GM23248 (cell line): Measurements from ENCODE around the gene PIK3C2B. TPM values are rescaled to one million over a fixed set of nuclear protein-coding genes. Genes with fewer than 3 reads are reported as not detected.

Source experiments
- DNase-seq: peaks from one replicate; pipeline ENCODE4 v3.0.0-alpha.2; 2015
- H2AFZ ChIP-seq: fragments of 200-600 bp; sonication (generic); 2 replicates; pipeline ENCODE4 v1.6.1; 2016; ENCODE audit warnings: antibody characterized with exemption
- H3F3A ChIP-seq: fragments of 200-600 bp; sonication (generic); 2 replicates; pipeline ENCODE4 v1.6.1; 2016; ENCODE audit warnings: mild to moderate bottlenecking, antibody characterized with exemption, mixed run types; ENCODE audit not compliant: insufficient read depth
- H3K27ac ChIP-seq: fragments of 200-600 bp; sonication (generic); 2 replicates; pipeline ENCODE4 v1.5.1; 2016; ENCODE audit warnings: mild to moderate bottlenecking
- H3K27me3 ChIP-seq: fragments of 200-600 bp; sonication (generic); replicated peaks from 2 replicates; pipeline ENCODE4 v1.6.1; 2016; ENCODE audit warnings: mild to moderate bottlenecking; ENCODE audit not compliant: insufficient read depth
- H3K36me3 ChIP-seq: fragments of 200-600 bp; sonication (generic); 2 replicates; pipeline ENCODE4 v1.6.1; 2016; ENCODE audit warnings: low read depth, mild to moderate bottlenecking
- H3K4me1 ChIP-seq: fragments of 200-600 bp; sonication (generic); 2 replicates; pipeline ENCODE4 v1.6.1; 2016; ENCODE audit warnings: mild to moderate bottlenecking; ENCODE audit not compliant: insufficient read depth
- H3K4me2 ChIP-seq: fragments of 200-600 bp; sonication (generic); one replicate; pipeline ENCODE4 v1.6.1; 2016; ENCODE audit warnings: mild to moderate bottlenecking; ENCODE audit not compliant: unreplicated experiment
- H3K4me3 ChIP-seq: fragments of 200-600 bp; sonication (generic); 2 replicates; pipeline ENCODE4 v1.5.1; 2016; ENCODE audit warnings: mild to moderate bottlenecking
- H3K79me2 ChIP-seq: fragments of 200-600 bp; sonication (generic); 2 replicates; pipeline ENCODE4 v1.6.1; 2016; ENCODE audit warnings: mild to moderate bottlenecking; ENCODE audit not compliant: insufficient read depth
- H3K9ac ChIP-seq: fragments of 200-600 bp; sonication (generic); 2 replicates; pipeline ENCODE4 v1.6.1; 2016; ENCODE audit warnings: mild to moderate bottlenecking
- H3K9me2 ChIP-seq: fragments of 200-600 bp; sonication (generic); 2 replicates; pipeline ENCODE4 v1.6.1; 2016; ENCODE audit warnings: mixed run types, mild to moderate bottlenecking, moderate library complexity; ENCODE audit not compliant: insufficient read depth
- H3K9me3 ChIP-seq: fragments of 200-600 bp; sonication (generic); one replicate; pipeline ENCODE4 v1.6.1; 2017; ENCODE audit warnings: low read depth
- H4K20me1 ChIP-seq: fragments of 200-600 bp; sonication (generic); 2 replicates; pipeline ENCODE4 v1.6.0; 2016; ENCODE audit not compliant: insufficient read depth
- EZH2 ChIP-seq: fragments of 200-600 bp; sonication (generic); IDR thresholded peaks from 2 replicates; pipeline ENCODE4 v1.6.1; 2018; ENCODE audit warnings: antibody characterized with exemption, mild to moderate bottlenecking; ENCODE audit not compliant: insufficient read depth, poor library complexity, severe bottlenecking
- EZH2phosphoT487 ChIP-seq: fragments of 200-600 bp; sonication (generic); IDR thresholded peaks from 2 replicates; pipeline ENCODE4 v1.6.1; 2018; ENCODE audit warnings: antibody characterized with exemption, moderate library complexity, mild to moderate bottlenecking, low read depth; ENCODE audit not compliant: insufficient read depth
- WGBS, 2 experiments: methylation state at CpG; one replicate each; pipeline ENCODE4 v1.1.6; 2015 to 2017; ENCODE audit warnings: low lambda C conversion rate in 2 of 2, low coverage in 1 of 2; ENCODE audit errors: missing lambda C conversion rate in 2 of 2; 5-methylcytosine and 5-hydroxymethylcytosine counted together
- in situ Hi-C: fragments of 300-500 bp; cut with MboI; formaldehyde crosslinking; loops from 2 replicates; pipeline ENCODE4 v1.15.0; 2020
- polyA plus RNA-seq: library from polyadenylated mRNA; unstranded; fragments of >200 nt; fragmentation: Nextera tagmentation; extraction: Ambion mirVana; gene quantifications from 2 replicates; pipeline ENCODE4 v1.2.1, GENCODE V29; 2016
- total RNA-seq: library from RNA; depleted of rRNA; stranded (reverse); fragments of >200 nt; shearing (Covaris generic); gene quantifications from 2 replicates; pipeline ENCODE4 v1.2.3, GENCODE V29; 2014

PIK3C2B gene
- total and polyA plus RNA-seq, 2 experiments from 2014 or later = 0.20 to 0.76 TPM

GRCh38 chr1:204478172-204478899 lies 16.3 kb downstream of the PIK3C2B start:
- Histone ChIP-seq H3K27ac (no peak overlapping the region), H3K4me3 (no peak overlapping the region), H3K4me2 (no peak overlapping the region), H4K20me1 (no peaks in the 10 kb centered on the region), H2AFZ (no peak overlapping the region), H3K4me1 (0 out of 2 replicates have a peak, but pooled peaks cover 3% of the 10 kb centered on the region), H3K9me2 (no peaks in the 10 kb centered on the region), H3K36me3 (no peaks in the 10 kb centered on the region), H3K27me3 (0 out of 2 replicates have a peak, but pooled peaks cover 6% of the 10 kb centered on the region), H3K9ac (no peak overlapping the region), H3K79me2 (no peaks in the 10 kb centered on the region), H3K9me3 (no peaks in the 10 kb centered on the region), H3F3A (no peaks in the 10 kb centered on the region)
- TF ChIP-seq EZH2 (no peak), EZH2phosphoT487 (no peak)
- in situ Hi-C loops = no loop called here
- no peak for DNase-seq
- 46 to 47% methylated on average over 7 of the region's 7 CpGs for WGBS, 2 experiments

- Histone ChIP-seq H4K20me1 (no peaks in the 10 kb centered on the region), H3K9ac (no peak overlapping the region), H2AFZ (no peak overlapping the region), H3K79me2 (no peaks in the 10 kb centered on the region), H3K4me3 (no peak overlapping the region), H3K27me3 (0 out of 2 replicates have a peak, but pooled peaks cover 6% of the 10 kb centered on the region), H3K27ac (no peak overlapping the region), H3K4me1 (0 out of 2 replicates have a peak, but pooled peaks cover 3% of the 10 kb centered on the region), H3F3A (no peaks in the 10 kb centered on the region), H3K4me2 (no peak overlapping the region), H3K9me2 (no peaks in the 10 kb centered on the region), H3K9me3 (no peaks in the 10 kb centered on the region), H3K36me3 (no peaks in the 10 kb centered on the region)
- 57 to 64% methylated on average over 5 of the region's 5 CpGs for WGBS, 2 experiments
- TF ChIP-seq EZH2phosphoT487 (no peak), EZH2 (no peak)
- no peak for DNase-seq
- in situ Hi-C loops = no loop called here
These were observed 17.4 kb downstream of the PIK3C2B start for GRCh38 chr1:204477036-204477740.

GRCh38 chr1:204476563-204476962 lies 18.0 kb downstream of the PIK3C2B start:
- Histone ChIP-seq H4K20me1 (no peaks in the 10 kb centered on the region), H3K27me3 (0 out of 2 replicates have a peak, but pooled peaks cover 6% of the 10 kb centered on the region), H3K79me2 (no peaks in the 10 kb centered on the region), H3K4me1 (0 out of 2 replicates have a peak, but pooled peaks cover 3% of the 10 kb centered on the region), H3K9me3 (no peaks in the 10 kb centered on the region), H3K4me3 (no peak overlapping the region), H3F3A (no peaks in the 10 kb centered on the region), H3K9ac (no peak overlapping the region), H3K36me3 (no peaks in the 10 kb centered on the region), H3K27ac (no peak overlapping the region), H3K9me2 (no peaks in the 10 kb centered on the region), H3K4me2 (no peak overlapping the region), H2AFZ (no peak overlapping the region)
- TF ChIP-seq EZH2 (no peak), EZH2phosphoT487 (no peak)
- DNase-seq = no peak
- WGBS, 2 experiments = 77 to 78% methylated on average over 5 of the region's 5 CpGs
- in situ Hi-C loops = no loop called here

GRCh38 chr1:204475656-204476432 lies 18.8 kb downstream of the PIK3C2B start:
- Histone ChIP-seq H3K27ac (no peak overlapping the region), H3K9ac (no peak overlapping the region)

More at GRCh38 chr1:204475656-204476432, 18.8 kb downstream of the PIK3C2B start:
- WGBS, 2 experiments = 75 to 77% methylated on average over 9 of the region's 9 CpGs
- in situ Hi-C loops = no loop called here
- no peak overlapping the region for H3K4me2 ChIP-seq
- no peaks in the 10 kb centered on the region for H3F3A ChIP-seq
- no peak for DNase-seq
- H3K79me2 ChIP-seq = no peaks in the 10 kb centered on the region
- no peaks in the 10 kb centered on the region for H3K9me2 ChIP-seq
- H4K20me1 ChIP-seq = no peaks in the 10 kb centered on the region
- no peak overlapping the region for H3K4me3 ChIP-seq
- H2AFZ ChIP-seq = no peak overlapping the region
- H3K4me1 ChIP-seq = 0 out of 2 replicates have a peak, but pooled peaks cover 3% of the 10 kb centered on the region
- H3K27me3 ChIP-seq = 0 out of 2 replicates have a peak, but pooled peaks cover 6% of the 10 kb centered on the region
- no peak for TF ChIP-seq EZH2
- TF ChIP-seq EZH2phosphoT487 = no peak
- no peaks in the 10 kb centered on the region for H3K9me3 ChIP-seq
- no peaks in the 10 kb centered on the region for H3K36me3 ChIP-seq
